GM12873 (cell line): ENCODE measurements around the gene DAB1.
A peak's percentile ranks its signal among the peaks of the same experiment; 100 is the strongest.

Source experiments
- TF ChIP-seq, protein P1 (sequence below): IDR thresholded peaks from 2 replicates; pipeline ENCODE4 v1.5.1; 2012; ENCODE audit warnings: low read depth, mild to moderate bottlenecking, moderate library complexity, low read length, control low read depth; ENCODE audit not compliant: insufficient read depth; ENCODE audit errors: missing control alignments

Gene DAB1

DNA sequence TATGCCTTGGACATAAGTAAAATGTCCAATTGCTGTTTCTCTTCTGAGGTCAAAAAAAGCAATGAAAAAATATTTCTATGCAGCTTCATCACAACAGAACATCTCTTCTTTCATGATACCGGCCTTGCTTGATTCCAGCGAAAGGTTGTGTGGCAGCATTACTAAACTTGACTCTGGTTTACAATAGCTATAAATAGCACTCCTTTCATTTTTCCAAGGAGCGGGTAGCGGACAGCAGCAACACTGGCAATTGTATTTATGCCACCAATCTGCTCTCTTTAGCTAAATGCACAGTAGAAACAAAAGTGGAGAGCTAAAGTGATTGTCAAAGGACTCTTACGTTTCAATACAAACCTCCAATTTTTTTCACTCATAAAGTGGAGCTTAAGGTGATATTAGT, 7.5 kb upstream of the DAB1 start:
- TF ChIP-seq, protein P1, sequence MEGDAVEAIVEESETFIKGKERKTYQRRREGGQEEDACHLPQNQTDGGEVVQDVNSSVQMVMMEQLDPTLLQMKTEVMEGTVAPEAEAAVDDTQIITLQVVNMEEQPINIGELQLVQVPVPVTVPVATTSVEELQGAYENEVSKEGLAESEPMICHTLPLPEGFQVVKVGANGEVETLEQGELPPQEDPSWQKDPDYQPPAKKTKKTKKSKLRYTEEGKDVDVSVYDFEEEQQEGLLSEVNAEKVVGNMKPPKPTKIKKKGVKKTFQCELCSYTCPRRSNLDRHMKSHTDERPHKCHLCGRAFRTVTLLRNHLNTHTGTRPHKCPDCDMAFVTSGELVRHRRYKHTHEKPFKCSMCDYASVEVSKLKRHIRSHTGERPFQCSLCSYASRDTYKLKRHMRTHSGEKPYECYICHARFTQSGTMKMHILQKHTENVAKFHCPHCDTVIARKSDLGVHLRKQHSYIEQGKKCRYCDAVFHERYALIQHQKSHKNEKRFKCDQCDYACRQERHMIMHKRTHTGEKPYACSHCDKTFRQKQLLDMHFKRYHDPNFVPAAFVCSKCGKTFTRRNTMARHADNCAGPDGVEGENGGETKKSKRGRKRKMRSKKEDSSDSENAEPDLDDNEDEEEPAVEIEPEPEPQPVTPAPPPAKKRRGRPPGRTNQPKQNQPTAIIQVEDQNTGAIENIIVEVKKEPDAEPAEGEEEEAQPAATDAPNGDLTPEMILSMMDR, result no peak

DNA sequence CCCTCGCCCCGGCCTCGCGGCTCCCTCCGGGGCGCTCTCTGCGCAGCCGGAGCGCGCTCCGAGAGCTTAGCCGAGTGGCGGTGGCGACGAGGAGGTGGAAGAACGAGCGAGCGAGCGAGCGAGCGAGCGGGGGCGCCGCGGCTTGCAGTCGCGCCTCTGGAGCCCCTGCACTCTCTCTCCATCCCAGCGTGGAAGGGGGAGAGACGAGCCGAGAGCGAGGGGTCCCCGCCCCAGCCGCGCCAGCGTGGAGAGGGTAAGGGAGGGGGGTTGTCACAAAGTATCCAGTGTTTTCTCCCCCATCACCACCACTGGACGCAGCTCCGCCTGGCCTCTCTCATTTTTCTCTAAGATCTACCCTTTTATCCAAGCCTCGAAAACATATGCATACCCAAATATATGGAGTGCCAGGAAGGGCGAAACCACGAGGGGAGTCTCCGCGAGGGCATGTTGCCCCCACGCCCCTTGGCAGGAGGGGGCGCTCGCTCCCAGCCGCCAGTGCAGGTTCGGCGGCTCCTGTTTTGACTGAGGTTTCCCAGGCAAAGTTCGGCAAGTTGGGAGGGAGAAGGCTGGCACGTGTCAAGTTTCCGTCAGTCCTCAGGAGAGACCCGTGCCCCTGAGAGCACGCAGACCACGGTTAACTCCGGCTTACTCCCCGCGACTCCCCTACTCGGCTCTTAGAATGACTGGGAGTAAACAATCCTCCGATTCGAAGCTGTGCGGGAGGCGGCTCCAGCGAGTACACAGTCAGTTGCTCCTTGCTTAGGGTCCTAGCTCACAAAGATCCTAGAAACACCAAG, 569 bp upstream of the DAB1 start:
- TF ChIP-seq, protein P1, result peak; percentile 25

DNA sequence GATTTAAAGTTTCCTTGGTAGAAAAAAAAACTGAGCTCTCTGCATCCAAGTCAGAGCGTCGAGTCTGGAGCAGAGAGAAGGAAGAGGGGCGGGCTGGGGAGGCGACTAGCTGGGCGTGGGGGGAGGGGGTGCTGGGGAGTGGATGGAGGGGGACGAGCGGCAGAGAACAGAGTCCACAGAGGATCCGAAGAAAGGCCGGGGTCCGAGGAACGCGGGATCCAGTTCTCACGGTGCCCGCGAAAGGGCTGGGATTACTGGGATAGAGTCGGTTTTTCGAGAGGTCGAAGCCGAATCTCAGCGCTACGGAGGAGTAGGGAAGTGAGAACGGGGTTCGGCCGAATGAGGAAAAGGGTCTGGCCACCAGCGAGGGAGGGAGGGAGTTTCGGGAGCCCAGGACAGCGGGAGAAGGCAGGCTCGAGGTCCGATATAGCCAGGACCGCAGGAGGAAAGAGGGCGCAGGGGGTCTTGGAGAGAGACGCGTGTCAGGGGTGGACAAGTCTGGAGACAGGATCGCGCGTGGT, 665 bp downstream of the DAB1 start:
- TF ChIP-seq, protein P1, result no peak

DNA sequence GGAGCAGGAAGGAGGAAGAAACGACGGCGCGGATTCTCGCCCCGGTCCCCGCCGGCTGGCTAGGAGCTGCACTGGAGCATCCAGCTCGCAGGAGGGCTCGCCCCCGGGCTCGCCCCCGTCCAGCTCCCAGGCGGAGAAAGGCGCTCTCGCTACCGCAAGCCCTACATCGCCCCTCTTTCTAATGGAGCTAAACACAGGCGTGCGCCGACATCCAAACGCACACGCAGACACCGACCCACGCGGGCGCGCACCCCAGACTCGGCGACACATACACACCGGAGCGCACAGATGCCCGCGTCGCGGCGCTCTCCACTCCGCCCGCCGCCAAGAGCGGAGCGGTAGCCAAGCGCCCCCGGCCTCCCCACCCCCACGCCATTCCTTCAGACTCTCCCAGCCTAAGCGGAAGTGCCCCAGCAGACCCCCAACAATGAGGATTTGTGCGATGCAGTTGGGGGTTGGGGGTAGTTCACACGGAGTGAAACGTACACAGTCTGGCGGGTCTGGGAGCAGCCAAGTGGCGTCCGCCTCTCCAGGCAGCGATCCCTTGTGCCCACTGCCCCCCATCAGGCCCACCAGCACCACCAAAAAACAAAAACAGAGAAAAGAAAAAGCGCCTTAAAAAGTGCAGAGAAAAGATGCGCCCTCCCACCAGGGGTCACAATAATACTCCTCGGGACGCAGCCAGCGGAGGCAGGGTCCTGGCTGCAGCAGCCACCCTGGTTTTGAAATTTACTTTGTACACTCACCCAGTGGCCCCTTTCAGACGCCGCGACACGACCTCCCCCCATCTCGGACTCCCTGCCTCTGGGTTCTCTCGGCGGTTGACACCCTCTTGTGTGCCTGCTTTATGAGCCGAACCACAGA, 1.4 kb downstream of the DAB1 start:
- TF ChIP-seq, protein P1, result no peak

DNA sequence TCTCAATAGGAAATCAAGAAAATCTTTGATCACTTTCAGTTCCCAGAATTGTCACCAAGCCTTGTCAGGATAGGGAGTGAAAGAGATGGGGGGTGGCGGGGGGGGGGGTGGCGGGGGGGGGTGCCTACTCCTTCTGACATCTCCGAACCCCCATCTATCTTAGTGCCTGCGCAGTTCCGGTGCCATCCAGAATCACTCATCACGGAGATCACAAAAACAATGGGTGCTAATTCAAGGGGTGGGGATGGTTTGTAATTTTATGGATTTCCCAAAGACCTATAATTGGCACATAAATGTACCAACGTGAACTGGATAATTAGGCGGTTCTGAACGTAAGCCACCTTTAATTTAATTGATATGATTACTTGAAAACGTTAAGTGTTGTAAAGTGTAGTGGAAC, 2.1 kb downstream of the DAB1 start:
- TF ChIP-seq, protein P1, result no peak

DNA sequence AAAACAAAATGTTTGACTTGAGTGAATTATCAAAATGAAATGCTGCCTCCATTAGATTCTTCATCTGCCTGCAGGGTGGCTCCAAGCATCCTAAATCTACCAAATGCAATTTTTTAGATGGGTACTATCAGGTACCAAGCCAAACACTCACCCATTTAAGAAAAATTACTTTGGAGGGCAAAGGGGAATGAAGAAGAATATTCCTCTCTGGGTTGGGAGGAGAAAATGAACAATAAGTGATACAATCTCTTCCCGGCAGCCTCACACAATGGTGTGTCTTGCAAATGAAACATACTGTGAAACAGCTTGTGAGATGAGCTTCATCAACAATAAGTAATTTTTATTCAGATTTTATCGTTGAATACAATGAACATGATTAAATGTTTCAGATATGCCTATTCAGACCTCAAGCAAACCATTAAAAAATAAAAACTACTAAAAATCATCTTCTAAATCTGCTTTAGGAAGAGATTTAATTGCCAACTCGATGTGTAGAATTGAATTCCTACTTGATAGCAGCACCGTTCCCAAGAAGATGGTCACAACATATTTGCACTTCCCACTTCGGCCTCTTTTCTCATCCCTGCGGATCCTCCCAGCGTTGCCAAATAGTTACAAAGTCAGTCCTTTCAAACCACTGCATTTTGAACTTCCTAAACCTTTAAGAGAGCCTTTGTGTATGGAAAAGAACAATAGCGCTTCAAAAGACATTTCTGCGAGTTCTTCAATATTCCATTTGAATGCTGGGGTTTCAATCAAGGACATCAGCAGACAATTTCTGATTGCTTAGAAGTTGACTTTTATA, 2.7 kb downstream of the DAB1 start:
- TF ChIP-seq, protein P1, result no peak
